Naive thymus-derived CD4-positive, alpha-beta T cell (primary cell): ENCODE data around the gene MESP2. TPM values are rescaled to one million over a fixed set of nuclear protein-coding genes. Genes with fewer than 3 reads are reported as not detected.
"Not testable (repeated sequence)": the region's sequence is repeated elsewhere in the genome, so short reads cannot be mapped to it uniquely, and the experiment has no call there.

ENCODE experiments used
- ATAC-seq: fragments of 150-1000 bp; cut with Tn5 transposase; 2 replicates; pipeline ENCODE4 v1.10.0; 2021; ENCODE audit warnings: mild to moderate bottlenecking, moderate library complexity
- CTCF ChIA-PET: fragments of 350-600 bp; sonication (Branson Sonifier 250); formaldehyde crosslinking; loops from one replicate; lab custom pipeline; 2021; ENCODE audit warnings: antibody characterized with exemption; lab: Charles Lee
- POLR2A ChIA-PET: fragments of 350-600 bp; sonication (Branson Sonifier 250); formaldehyde crosslinking; loops from one replicate; lab custom pipeline; 2021; ENCODE audit warnings: antibody characterized with exemption, inconsistent platforms; lab: Charles Lee
- DNase-seq, 9 donors: peaks; one replicate each; pipeline versions ENCODE4 v3.0.0 to v3.0.0-alpha.2; 2020 to 2022; ENCODE audit warnings: mixed read lengths in 1 of 9
- H3K27ac ChIP-seq: one replicate; pipeline ENCODE4 v1.7.0; 2013; ENCODE audit warnings: mild to moderate bottlenecking, low read depth, low read length, moderate library complexity
- H3K27me3 ChIP-seq, 2 donors: one replicate each; pipeline ENCODE4 v1.7.0; 2013; ENCODE audit warnings: low read length in 2 of 2, mild to moderate bottlenecking in 2 of 2, moderate library complexity in 2 of 2; ENCODE audit not compliant: control insufficient read depth in 2 of 2, insufficient read depth in 2 of 2
- H3K36me3 ChIP-seq, 3 experiments: 1 replicate in 2 of 3; 2 replicates in 1 of 3; pipeline ENCODE4 v1.7.0; 2013; ENCODE audit warnings: low read length in 3 of 3, mild to moderate bottlenecking in 3 of 3, moderate library complexity in 1 of 3; ENCODE audit not compliant: insufficient read depth in 3 of 3, control insufficient read depth in 2 of 3
- H3K4me1 ChIP-seq, 2 donors: one replicate each; pipeline ENCODE4 v1.7.0; 2013; ENCODE audit warnings: low read length in 2 of 2, mild to moderate bottlenecking in 2 of 2, moderate library complexity in 1 of 2; ENCODE audit not compliant: control insufficient read depth in 2 of 2, insufficient read depth in 2 of 2
- H3K4me3 ChIP-seq: 2 replicates; pipeline ENCODE4 v1.7.0; 2013; ENCODE audit warnings: mild to moderate bottlenecking, low read length
- H3K9me3 ChIP-seq, 3 experiments: 1 replicate in 2 of 3; 2 replicates in 1 of 3; pipeline ENCODE4 v1.7.0; 2013; ENCODE audit warnings: low read length in 3 of 3; ENCODE audit not compliant: control insufficient read depth in 2 of 3
- H3K27ac Mint-ChIP-seq, 9 donors: one replicate each; pipeline ENCODE4 v1.8.0; 2020 to 2022; ENCODE audit warnings: mixed read lengths in 9 of 9, mild to moderate bottlenecking in 8 of 9, moderate library complexity in 5 of 9, inconsistent platforms in 2 of 9
- H3K27me3 Mint-ChIP-seq, 5 donors: one replicate each; pipeline ENCODE4 v1.8.0; 2021 to 2022; ENCODE audit warnings: mixed read lengths in 5 of 5, mild to moderate bottlenecking in 1 of 5
- H3K36me3 Mint-ChIP-seq, 5 donors: one replicate each; pipeline ENCODE4 v1.8.0; 2020 to 2022; ENCODE audit warnings: mixed read lengths in 5 of 5, mild to moderate bottlenecking in 3 of 5, inconsistent platforms in 1 of 5
- H3K4me1 Mint-ChIP-seq, 7 donors: one replicate each; pipeline ENCODE4 v1.8.0; 2020 to 2022; ENCODE audit warnings: mixed read lengths in 7 of 7, mild to moderate bottlenecking in 3 of 7, inconsistent platforms in 1 of 7
- H3K4me3 Mint-ChIP-seq, 10 donors: one replicate each; pipeline ENCODE4 v1.8.0; 2020 to 2022; ENCODE audit warnings: mild to moderate bottlenecking in 10 of 10, mixed read lengths in 10 of 10, moderate library complexity in 6 of 10, inconsistent platforms in 2 of 10
- H3K9me3 Mint-ChIP-seq, 11 donors: one replicate each; pipeline ENCODE4 v1.8.0; 2020 to 2022; ENCODE audit warnings: mixed read lengths in 11 of 11, mild to moderate bottlenecking in 4 of 11, inconsistent platforms in 1 of 11, moderate library complexity in 1 of 11
- intact Hi-C, 2 donors: fragments of 100-400 bp; cut with micrococcal nuclease; formaldehyde crosslinking; loops; one replicate each; pipeline ENCODE4 v1.15.1; 2023
- polyA plus RNA-seq, 2 donors: library from polyadenylated mRNA; unstranded; fragments of 300-500 nt; fragmentation: Illumina TruSeq; gene quantifications; one replicate each; pipeline ENCODE4 v1.2.3, GENCODE V29; 2021
- total RNA-seq, 6 experiments: library from RNA in 5 of 6; stranded (reverse) in 5 of 6; gene quantifications; 1 replicate in 5 of 6; 2 replicates in 1 of 6; pipeline ENCODE4 v1.2.3 and lab custom pipeline; 2021 to 2026

Gene MESP2
- total and polyA plus RNA-seq, 7 experiments from 2014 or later: not detected

DNA sequence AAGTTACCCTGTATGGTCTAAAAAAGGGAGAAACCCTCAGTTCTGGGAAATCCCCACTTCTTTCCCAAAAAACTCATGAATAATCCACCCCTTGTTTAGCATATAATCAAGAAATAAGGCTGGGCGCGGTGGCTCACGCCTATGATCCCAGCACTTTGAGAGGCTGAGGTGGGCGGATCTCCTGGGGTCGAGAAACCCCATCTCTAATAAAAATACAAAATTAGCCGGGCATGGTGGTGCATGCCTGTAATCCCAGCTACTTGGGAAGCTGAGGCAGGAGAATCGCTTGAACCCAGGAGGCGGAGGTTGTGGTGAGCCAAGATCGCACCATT, 6.5 kb downstream of the MESP2 start:
- Mint-ChIP-seq H3K27me3 (peaks cover 10 to 22% (median 13%) of the 10 kb centered on the region in 5 donors), H3K4me1 (peaks cover 0 to 19% (median 0%) of the 10 kb centered on the region in 7 donors)
- H3K27ac ChIP-seq, DNase-seq, H3K4me3 Mint-ChIP-seq, CTCF ChIA-PET, H3K4me1 ChIP-seq, ATAC-seq, H3K9me3 ChIP-seq, H3K27me3 ChIP-seq, H3K27ac Mint-ChIP-seq, H3K36me3 Mint-ChIP-seq, H3K9me3 Mint-ChIP-seq, H3K36me3 ChIP-seq, intact Hi-C loops, POLR2A ChIA-PET, H3K4me3 ChIP-seq: not testable (repeated sequence)

DNA sequence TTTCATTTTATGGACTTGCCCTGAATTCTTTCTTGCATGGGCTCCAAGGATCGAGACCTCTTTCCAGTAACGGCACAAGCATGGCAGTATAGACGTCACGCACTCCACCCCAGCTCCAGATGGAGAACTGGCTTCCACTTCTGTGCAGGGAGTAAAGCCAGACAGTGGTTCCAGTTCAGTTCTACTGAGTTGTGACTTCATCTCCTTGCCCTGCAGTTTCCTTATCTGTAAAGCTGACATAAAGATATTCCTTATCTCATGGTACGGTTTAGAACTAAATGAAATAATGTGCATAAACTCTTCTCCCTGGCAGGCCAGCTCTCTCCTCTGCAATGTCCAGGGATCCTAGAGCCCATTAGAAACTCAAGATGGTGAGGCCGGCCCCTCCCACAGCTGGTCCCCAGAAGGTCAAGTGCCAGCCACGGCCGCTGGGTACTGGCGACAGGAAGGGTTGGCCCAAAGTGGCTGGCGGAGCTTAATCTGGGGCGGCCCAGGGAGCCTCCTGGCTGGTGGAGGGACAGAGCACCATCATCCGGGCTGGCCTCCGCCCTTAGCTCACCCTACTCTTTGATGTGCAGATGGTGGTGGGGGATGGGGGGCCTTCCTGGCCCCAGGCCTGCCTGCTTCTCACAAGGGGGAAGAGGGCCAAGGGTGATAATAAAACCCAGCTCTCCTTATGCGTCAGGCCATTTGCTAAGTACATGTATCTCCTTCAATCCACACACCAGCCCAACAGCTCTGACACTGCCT, 7.2 kb downstream of the MESP2 start:
- CTCF ChIA-PET: no interaction called here
- Mint-ChIP-seq H3K4me3 (no peak overlapping the region), H3K9me3 (peaks cover 2 to 17% (median 9%) of the 10 kb centered on the region in 11 donors), H3K27ac (no peak overlapping the region), H3K36me3 (peaks cover 0 to 4% (median 0%) of the 10 kb centered on the region in 5 donors), H3K27me3 (peaks cover 10 to 15% (median 13%) of the 10 kb centered on the region in 5 donors), H3K4me1 (peaks cover 0 to 19% (median 0%) of the 10 kb centered on the region in 7 donors)
- Histone ChIP-seq H3K27me3 (no peaks in the 10 kb centered on the region), H3K4me3 (no peak overlapping the region), H3K9me3 (no peaks in the 10 kb centered on the region), H3K4me1 (no peaks in the 10 kb centered on the region), H3K27ac (no peak overlapping the region), H3K36me3 (no peaks in the 10 kb centered on the region)
- no peak for ATAC-seq
- no peak for DNase-seq
- intact Hi-C loops: no loop called here
- POLR2A ChIA-PET: no interaction called here

DNA sequence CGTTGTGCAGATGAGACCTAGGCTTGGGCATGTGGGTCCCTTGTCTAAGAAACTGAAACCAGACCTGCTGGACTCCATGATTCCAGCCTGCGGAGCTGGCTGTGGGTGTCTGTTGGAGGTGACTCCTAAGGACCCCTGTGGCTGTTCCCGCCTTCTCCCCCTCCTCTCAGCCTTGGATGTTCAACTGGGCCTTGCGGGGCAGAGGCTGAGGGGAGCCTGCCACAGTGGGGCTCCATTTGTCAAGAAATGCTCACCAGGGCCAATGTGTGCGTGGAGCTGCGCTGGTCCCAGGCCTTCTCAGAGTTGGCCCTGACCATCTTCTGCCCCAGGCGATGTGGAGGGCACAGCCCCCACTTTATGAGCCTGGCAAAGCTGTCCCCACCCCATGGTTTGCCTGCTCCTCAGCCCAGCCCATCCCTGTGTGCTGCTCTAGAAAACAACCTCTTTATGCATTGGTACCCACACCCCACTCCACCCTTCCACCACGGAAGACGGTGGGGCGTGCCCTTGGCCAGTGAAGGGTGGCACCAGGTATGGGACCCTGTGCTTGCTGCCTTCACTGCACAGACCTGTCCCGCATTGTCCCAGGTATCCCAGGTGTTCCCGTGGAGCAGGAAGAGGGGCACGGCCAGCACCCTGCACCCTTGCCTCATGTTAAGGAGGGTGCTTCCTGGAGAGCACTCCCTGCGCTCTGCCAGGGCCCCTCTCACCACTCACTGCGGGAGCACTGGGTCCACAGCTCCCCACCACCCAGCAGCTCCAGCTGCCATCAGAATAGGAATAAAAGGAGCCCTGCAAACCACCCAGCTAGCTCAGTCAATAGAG, 7.9 kb downstream of the MESP2 start:
- Mint-ChIP-seq H3K27me3 (peaks cover 9 to 14% (median 13%) of the 10 kb centered on the region in 5 donors), H3K27ac (no peak overlapping the region), H3K9me3 (peaks cover 3 to 18% (median 9%) of the 10 kb centered on the region in 11 donors), H3K4me1 (peaks cover 0 to 19% (median 0%) of the 10 kb centered on the region in 7 donors), H3K4me3 (no peak overlapping the region), H3K36me3 (peaks cover 0 to 4% (median 0%) of the 10 kb centered on the region in 5 donors)
- CTCF ChIA-PET: no interaction called here
- ATAC-seq (no peak), DNase-seq (no peak)
- H3K4me3 ChIP-seq: no peak overlapping the region
- H3K27ac ChIP-seq: no peak overlapping the region
- H3K4me1 ChIP-seq: no peaks in the 10 kb centered on the region
- H3K36me3 ChIP-seq: no peaks in the 10 kb centered on the region
- intact Hi-C loops: no loop called here
- no peaks in the 10 kb centered on the region for H3K9me3 ChIP-seq
- POLR2A ChIA-PET: no interaction called here
- no peaks in the 10 kb centered on the region for H3K27me3 ChIP-seq

DNA sequence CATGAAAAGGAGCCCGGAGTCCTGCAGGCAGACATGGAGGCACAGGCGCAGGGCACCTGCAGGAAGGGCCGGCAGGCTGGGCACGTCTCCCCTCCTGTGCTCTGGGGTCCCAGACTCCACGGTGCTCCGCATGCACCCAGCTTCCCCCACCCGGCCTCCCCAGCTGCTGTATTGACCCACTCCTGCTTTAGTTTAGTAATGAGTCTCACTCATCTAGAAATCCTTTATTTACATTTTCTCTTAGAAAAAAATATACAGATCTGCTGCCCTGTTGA, 8.5 kb downstream of the MESP2 start:
- no peak for ATAC-seq

DNA sequence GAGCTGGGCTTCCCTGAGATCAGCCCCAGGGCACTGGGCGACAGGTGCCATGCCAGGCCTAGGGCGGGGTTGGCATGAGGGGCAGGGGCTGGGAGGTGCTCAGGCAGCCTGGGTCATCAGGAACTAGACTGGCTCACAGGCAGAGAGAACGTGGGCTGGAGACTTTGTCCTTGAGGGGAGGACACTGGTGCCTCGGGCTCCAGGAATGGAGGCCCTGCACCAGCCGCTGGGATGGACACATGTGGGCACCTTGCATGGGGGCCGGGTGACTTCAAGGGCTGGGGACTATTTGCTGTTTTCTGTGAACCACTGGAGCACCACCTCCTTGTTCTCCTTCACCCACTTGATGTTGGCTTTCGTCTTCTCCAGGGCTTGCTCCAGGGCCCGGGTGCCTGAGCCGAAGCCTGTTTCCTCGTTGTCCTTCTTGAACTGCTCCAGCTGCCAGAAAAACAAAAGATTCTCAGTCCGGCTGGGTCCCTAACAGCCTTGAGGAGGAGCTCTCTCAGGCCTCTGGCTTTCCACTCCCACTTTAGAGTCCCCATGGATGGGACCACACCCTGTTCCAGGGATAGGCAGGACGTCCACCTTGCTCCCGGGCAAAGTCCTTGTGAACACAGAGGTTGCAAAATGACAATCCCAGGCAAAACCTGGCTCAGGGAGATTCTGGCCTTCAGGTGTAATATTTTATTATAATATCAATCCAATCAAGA, 9.1 kb downstream of the MESP2 start:
- POLR2A ChIA-PET: no interaction called here
- Mint-ChIP-seq H3K27me3 (peaks cover 9 to 13% (median 12%) of the 10 kb centered on the region in 5 donors), H3K27ac (no peak overlapping the region), H3K4me3 (no peak overlapping the region), H3K4me1 (peaks cover 0 to 18% (median 0%) of the 10 kb centered on the region in 7 donors), H3K9me3 (peaks cover 3 to 18% (median 9%) of the 10 kb centered on the region in 11 donors), H3K36me3 (peaks cover 0 to 4% (median 2%) of the 10 kb centered on the region in 5 donors)
- intact Hi-C loops: no loop called here
- CTCF ChIA-PET: no interaction called here
- Histone ChIP-seq H3K36me3 (no peaks in the 10 kb centered on the region), H3K4me1 (no peaks in the 10 kb centered on the region), H3K4me3 (no peak overlapping the region), H3K27me3 (no peaks in the 10 kb centered on the region), H3K9me3 (no peaks in the 10 kb centered on the region), H3K27ac (no peak overlapping the region)
- DNase-seq (no peak), ATAC-seq (no peak)

More for the DNA sequence above, 8.5 kb downstream of the MESP2 start:
- H3K27ac ChIP-seq: no peak overlapping the region
- no peak for DNase-seq
- Mint-ChIP-seq H3K27me3 (peaks cover 9 to 14% (median 13%) of the 10 kb centered on the region in 5 donors), H3K4me1 (peaks cover 0 to 19% (median 0%) of the 10 kb centered on the region in 7 donors), H3K4me3 (no peak overlapping the region), H3K36me3 (peaks cover 0 to 4% (median 0%) of the 10 kb centered on the region in 5 donors), H3K27ac (no peak overlapping the region), H3K9me3 (peaks cover 3 to 18% (median 9%) of the 10 kb centered on the region in 11 donors)
- H3K4me3 ChIP-seq: no peak overlapping the region
- ChIA-PET POLR2A (no interaction called here), CTCF (no interaction called here)
- no peaks in the 10 kb centered on the region for H3K36me3 ChIP-seq
- H3K4me1 ChIP-seq: no peaks in the 10 kb centered on the region
- no peaks in the 10 kb centered on the region for H3K9me3 ChIP-seq
- intact Hi-C loops: no loop called here
- H3K27me3 ChIP-seq: no peaks in the 10 kb centered on the region

DNA sequence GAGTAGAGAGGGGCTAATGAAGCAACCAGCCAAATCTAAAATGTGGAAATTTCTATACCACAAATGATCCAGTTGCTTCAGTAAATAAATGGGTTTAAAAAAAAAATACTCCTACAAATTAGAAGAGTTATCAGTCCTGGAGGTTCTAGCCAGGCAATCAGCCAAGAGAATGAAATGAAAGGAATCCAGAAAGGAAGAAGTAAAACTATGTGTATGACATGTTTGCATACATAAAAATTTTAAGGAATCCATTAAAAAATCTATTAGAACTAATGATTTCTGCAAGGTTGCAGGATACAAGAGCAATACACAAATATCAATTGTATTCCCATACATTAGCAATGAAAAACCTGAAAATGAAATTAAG, 9.6 kb downstream of the MESP2 start:
- no peaks in the 10 kb centered on the region for H3K27me3 ChIP-seq
- no peak overlapping the region for H3K4me3 ChIP-seq
- H3K27ac ChIP-seq: no peak overlapping the region
- H3K4me1 Mint-ChIP-seq: peaks cover 0 to 13% (median 0%) of the 10 kb centered on the region in 7 donors
- peaks cover 6 to 10% (median 7%) of the 10 kb centered on the region in 5 donors for H3K27me3 Mint-ChIP-seq
- intact Hi-C loops: no loop called here
- H3K27ac Mint-ChIP-seq: no peak overlapping the region
- H3K36me3 ChIP-seq: no peaks in the 10 kb centered on the region
- DNase-seq: no peak
- H3K4me3 Mint-ChIP-seq: no peak overlapping the region
- ATAC-seq: no peak
- H3K4me1 ChIP-seq: no peaks in the 10 kb centered on the region
- ChIA-PET POLR2A (no interaction called here), CTCF (no interaction called here)
- peaks cover 3 to 18% (median 9%) of the 10 kb centered on the region in 11 donors for H3K9me3 Mint-ChIP-seq
- H3K9me3 ChIP-seq: no peaks in the 10 kb centered on the region
- H3K36me3 Mint-ChIP-seq: peaks cover 0 to 4% (median 3%) of the 10 kb centered on the region in 5 donors
